GM15510 (cell line): ENCODE measurements around the gene BASP1.

ENCODE experiments used
- POLR2A ChIP-seq: IDR thresholded peaks from 3 replicates; pipeline ENCODE4 v1.6.1; 2011; ENCODE audit warnings: borderline replicate concordance; ENCODE audit not compliant: insufficient read length; ENCODE audit errors: extremely low read depth

BASP1 gene

DNA sequence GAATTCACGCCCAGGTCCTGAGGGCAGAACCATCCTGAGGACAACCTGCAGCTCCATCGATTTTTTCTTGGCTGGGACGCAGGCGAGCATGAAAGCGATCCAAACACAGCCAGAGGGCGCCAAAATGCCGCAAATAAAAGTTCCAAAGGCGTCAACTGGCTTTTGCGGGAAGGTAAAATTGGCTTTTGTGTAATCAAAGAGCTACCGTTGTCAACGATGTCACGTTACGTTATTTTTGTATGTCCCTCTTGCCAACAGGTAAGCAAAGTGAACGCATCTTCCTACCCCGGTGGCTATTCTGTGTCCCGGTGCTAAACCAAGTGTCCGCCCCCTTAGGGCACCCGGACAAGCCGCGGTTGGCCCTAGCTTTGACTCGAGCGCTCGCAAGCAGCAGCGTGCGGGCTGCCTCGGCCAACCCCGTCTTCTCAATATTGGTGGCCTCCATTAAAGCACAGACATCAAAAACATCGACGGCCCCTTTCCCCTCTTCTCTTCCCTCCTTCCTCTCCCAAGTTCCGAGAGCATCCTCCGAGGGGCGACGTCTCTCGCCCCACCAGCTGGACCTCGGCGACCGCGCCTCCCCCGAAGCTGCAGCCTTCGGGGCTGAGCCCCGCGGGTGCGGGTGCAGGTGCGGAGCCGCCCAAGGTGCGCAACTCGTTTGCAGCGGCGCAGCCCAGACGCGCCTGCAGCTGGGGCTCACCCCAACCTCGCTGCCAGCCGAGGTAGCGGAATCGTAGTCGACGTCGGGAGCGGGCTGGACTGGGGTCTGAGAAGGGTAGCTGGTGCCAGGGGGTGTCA is 1.1 kb upstream of the BASP1 start:
- no peak for TF ChIP-seq POLR2A

- TF ChIP-seq POLR2A = no peak
Measured at GRCh38 chr5:17216974-17217492, 398 bp upstream of the BASP1 start.

GRCh38 chr5:17218353-17219005 is 1.0 kb downstream of the BASP1 start:
- no peak for TF ChIP-seq POLR2A

DNA sequence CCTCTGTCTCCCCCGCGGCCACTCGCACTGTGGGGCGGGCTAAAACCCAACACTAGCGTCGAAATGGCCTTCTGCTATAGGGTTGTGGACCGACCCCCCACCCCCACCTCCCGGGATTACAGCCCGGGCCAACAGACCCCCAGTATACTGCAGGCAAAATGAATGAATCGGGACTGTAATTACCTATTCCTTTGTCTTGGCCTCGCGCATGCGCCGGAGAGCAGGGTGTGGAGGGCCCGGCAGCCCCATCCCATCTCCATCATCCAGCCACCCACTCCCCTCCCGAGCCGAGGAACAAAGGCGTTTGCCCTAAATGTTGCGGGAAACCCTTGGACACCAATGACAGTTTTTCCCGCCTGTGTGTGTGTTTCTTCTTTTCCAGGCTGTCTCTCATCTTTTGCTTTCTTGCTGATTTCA is 1.6 kb downstream of the BASP1 start:
- TF ChIP-seq POLR2A = no peak

DNA sequence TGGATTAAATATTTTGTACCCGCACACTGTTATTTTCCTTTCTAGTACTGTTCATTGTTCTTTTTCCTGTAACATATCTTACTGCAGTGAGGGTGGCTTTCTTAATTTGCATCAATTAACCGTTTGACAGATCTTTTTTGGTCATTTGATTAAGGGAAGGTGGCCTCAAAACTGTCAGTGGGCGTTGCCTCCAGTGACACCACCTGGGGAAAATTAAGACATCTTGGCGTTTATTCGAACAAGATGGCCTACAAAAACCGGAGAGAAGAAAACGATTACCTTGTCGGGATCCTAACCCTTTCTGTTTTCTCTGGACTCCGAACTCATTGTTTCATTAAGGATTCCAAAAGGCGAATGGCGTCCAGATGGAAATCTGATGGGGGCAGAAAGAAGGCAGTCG is 2.0 kb downstream of the BASP1 start:
- no peak for TF ChIP-seq POLR2A

- TF ChIP-seq POLR2A = no peak
Measured at GRCh38 chr5:17219992-17220391, 2.6 kb downstream of the BASP1 start.

DNA sequence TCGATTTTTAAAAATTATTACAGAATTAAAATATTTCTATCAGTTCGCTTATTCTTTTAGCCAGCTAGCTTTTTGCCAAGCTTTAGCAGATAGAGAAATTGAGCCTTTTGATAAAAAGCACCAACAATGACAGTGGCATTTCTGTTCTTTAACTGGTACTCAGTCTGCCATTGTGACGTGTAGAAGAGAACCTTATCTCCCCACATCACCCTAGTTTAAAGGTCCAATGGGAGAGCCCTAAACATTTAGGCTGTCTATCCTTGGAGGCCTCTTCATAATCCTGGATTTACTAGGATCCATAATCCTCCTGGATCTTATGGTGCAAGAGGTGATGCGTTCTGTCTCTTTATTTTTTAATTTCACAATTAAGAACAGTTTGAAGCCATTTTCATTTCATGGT is 3.0 kb downstream of the BASP1 start:
- no peak for TF ChIP-seq POLR2A

GRCh38 chr5:17221843-17222636 is 4.6 kb downstream of the BASP1 start:
- no peak for TF ChIP-seq POLR2A

- TF ChIP-seq POLR2A = no peak
Measured at GRCh38 chr5:17222664-17223063, 5.2 kb downstream of the BASP1 start.

DNA sequence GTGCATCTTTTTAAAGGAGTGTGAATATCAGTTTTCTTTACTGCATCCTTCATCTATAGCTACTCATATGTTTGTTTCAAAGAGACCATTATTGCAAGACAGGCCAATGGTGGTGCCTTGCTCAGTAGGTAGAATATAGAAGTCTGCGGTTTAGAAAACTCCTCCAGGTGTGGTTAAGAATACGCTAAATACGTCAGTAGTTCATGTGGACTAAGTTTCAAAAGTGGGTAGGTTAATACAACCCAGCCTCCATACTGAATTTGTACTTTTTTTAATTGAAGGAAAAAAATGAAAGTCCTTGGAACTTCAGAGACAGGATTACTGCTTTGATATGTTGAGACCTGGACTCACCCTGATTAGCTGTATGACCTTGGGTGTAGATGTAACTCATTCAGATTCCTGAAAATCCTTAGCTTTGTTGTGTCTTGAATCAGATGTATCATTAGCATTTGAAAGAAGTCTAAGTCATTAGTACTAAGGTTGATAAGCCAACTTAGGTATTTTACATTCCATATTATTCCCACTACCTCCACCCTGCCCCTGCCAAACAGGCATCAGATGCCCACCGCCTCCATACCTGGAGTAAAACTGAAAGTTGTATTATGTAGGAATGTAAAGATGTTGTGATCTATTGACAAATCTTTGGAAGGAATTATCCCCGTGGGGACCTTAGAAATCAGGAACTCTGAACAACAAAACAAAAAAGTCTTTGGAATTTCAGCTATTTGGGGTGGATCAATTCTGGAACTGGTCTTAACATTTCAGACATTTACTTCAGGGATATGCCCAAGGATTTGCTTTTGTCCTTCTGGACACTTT is 6.1 kb downstream of the BASP1 start:
- TF ChIP-seq POLR2A = no peak

DNA sequence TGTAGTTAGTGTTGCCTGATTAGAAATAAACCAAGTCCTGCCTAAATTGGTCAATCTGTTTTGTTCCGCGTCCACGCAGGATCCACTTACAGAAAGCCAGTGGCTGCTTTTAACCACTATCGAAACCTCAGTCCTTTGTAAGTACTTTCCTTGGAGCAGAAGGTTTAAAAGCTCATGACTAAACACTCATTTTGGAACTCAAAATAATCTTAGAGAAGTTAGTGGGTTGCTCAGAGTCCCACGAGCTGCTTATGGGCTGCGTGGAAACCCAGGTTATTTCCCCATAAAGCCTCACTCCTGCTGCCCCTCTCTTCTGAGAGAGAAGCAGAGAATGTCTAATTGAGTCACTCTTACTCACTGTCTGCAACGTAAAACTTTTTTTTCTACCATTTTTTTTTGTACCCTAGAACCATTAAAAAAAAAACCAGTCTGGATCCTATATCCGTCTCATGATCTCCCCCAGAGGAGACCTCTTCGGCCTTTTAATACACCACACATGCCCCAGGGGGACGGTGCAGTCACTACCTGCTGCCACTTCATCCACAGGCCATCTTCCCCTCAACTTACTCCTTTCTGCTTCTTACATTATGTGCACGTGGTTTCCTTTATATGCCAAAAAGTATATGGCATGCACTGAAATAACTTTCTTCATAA is 7.6 kb downstream of the BASP1 start:
- TF ChIP-seq POLR2A = no peak

GRCh38 chr5:17225520-17225919 is 8.1 kb downstream of the BASP1 start:
- TF ChIP-seq POLR2A = no peak

DNA sequence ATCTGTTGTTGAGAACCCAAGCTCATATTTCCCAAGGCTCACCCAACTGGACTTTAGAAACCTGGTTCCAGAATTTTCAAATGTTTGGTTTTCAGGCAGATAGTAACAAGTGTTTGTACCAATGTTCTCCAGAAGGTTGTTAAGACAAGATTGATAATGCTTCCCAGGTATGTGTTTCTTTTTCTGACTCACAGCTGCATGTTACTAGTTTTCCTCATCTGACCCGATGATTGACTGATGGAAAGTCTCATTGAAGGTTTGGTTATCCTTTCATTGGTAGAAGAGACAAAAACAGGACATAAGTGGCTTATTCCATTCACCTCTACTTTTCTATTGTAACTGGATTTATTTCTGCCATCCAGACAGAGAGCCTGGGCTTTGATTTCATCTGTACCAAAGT is 10.4 kb downstream of the BASP1 start:
- no peak for TF ChIP-seq POLR2A

DNA sequence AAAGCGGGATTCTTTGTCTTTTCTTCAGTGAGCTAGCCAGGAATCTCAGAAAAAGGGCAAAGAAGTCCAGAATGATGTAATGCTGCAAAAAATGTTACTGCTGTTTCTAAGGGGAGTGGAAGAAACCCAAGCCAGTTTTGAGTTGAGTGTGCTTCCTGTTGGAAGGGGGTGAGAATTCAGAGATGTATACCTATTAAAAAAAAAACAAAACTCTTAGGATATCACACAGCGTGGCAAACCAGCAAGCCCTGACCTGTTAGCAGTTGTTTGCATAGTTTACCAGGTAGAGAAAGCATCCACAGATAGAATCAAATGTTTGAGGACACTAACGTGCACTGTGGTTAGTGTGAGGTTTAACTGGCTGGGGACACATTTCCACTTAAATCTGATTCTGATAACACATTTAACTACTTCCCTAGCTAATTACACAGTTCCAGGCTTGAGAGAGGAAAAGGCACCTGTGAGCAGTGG is 11.4 kb downstream of the BASP1 start:
- no peak for TF ChIP-seq POLR2A
